WERI-Rb-1 (cell line): ENCODE measurements around the gene SEC62.

ENCODE experiments used
- DNase-seq: peaks from one replicate; pipeline ENCODE4 v3.0.0-alpha.2; 2020
- H3K27ac ChIP-seq: fragments of 250-450 bp; sonication (Bioruptor Pico); 2 replicates; pipeline ENCODE4 v1.5.1; 2020; ENCODE audit warnings: mild to moderate bottlenecking, moderate library complexity
- H3K27me3 ChIP-seq: fragments of 250-450 bp; sonication (Bioruptor Pico); 2 replicates; pipeline ENCODE4 v1.5.1; 2021; ENCODE audit warnings: mild to moderate bottlenecking, low read depth, moderate library complexity; ENCODE audit not compliant: insufficient read depth, severe bottlenecking
- H3K36me3 ChIP-seq: fragments of 250-450 bp; sonication (Bioruptor Pico); 2 replicates; pipeline ENCODE4 v1.5.1; 2020; ENCODE audit warnings: mild to moderate bottlenecking, moderate library complexity
- H3K4me3 ChIP-seq: 2 replicates; pipeline ENCODE4 v1.5.1; 2011; ENCODE audit warnings: low read depth, mild to moderate bottlenecking, control low read depth, low read length
- H3K9me3 ChIP-seq: fragments of 250-450 bp; sonication (Bioruptor Pico); 2 replicates; pipeline ENCODE4 v1.5.1; 2021; ENCODE audit warnings: mild to moderate bottlenecking, moderate library complexity; ENCODE audit not compliant: severe bottlenecking
- CTCF ChIP-seq: IDR thresholded peaks from 2 replicates; pipeline ENCODE4 v1.5.1; 2011; ENCODE audit warnings: low read depth, mild to moderate bottlenecking, control low read depth, inconsistent platforms, low read length

Gene SEC62

DNA sequence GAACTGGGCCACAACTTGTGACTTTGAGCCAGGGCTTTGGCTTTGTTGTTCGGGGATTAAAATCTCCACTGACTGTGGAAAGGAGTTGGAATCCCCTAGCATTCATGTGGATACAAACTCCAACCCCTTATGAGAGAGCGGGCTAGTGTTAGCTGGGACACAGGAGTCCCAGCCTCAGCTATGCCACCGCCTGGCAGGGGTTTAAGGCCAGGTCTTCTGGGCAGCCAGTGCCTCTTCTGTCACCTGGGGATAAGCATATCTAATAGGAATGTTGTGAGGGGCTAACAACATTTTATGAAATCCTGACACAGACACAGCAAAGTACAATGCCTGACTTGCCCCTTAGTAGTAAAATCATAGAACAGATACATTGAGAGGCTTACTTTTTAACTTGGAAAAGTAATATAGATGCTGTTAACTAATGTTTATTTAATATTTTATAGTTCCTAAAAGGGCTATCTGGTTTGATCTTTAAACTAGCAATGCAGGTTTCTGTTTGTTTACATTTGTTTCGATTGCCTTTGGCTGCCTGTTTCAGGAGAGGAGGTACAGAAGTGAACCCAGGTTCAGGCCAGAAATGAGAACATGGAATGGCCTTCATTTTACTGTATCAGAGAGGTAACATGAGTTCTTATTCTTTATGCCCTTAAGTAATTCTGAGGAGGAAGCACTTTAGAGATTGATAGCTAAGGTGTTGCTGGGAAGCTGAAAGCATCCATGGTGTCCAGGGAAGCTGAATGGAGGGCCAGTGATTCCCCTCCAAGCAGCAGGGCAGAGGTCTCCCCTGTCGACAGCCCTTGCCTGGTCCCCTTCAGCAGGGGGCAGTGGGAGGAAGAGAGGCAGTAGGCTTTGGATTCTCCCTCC lies 79.9 kb downstream of the SEC62 start:
- H3K4me3 ChIP-seq: no peak overlapping the region
- no peak overlapping the region for H3K27ac ChIP-seq
- no peaks in the 10 kb centered on the region for H3K36me3 ChIP-seq
- H3K9me3 ChIP-seq: no peaks in the 10 kb centered on the region
- TF ChIP-seq CTCF: no peak
- H3K27me3 ChIP-seq: no peaks in the 10 kb centered on the region
- no peak for DNase-seq

GRCh38 chr3:170047133-170047404 lies 80.5 kb downstream of the SEC62 start:
- TF ChIP-seq CTCF: no peak
- DNase-seq: no peak
- H3K27me3 ChIP-seq: no peaks in the 10 kb centered on the region
- H3K27ac ChIP-seq: no peak overlapping the region
- H3K4me3 ChIP-seq: no peak overlapping the region
- no peaks in the 10 kb centered on the region for H3K36me3 ChIP-seq
- H3K9me3 ChIP-seq: no peaks in the 10 kb centered on the region
